Upper lobe of left lung (tissue), 6 donors: Measurements from ENCODE around the gene CDH18. TPM values are rescaled to one million over a fixed set of nuclear protein-coding genes. Genes with fewer than 3 reads are reported as not detected.

Experiments
- ATAC-seq, 2 donors: fragments of 200-7000 bp; cut with Tn5 transposase; one replicate each; pipeline ENCODE4 v1.9.1; 2022; ENCODE audit warnings: mild to moderate bottlenecking in 2 of 2, moderate library complexity in 2 of 2; ENCODE audit not compliant: low FRiP score in 2 of 2
- DNase-seq, 2 donors: peaks; one replicate each; pipeline ENCODE4 v3.0.0-alpha.2; 2019 to 2020
- H3K27ac ChIP-seq, 4 donors: fragments of 200-600 bp; sonication (generic); one replicate each; pipeline ENCODE4 v1.5.1; 2016 to 2019
- H3K27me3 ChIP-seq, 4 donors: fragments of 200-600 bp; sonication (generic); one replicate each; pipeline ENCODE4 v1.5.1; 2017 to 2019
- H3K36me3 ChIP-seq, 4 donors: fragments of 200-600 bp; sonication (generic); one replicate each; pipeline ENCODE4 v1.5.1; 2016 to 2019
- H3K4me1 ChIP-seq, 4 donors: fragments of 200-600 bp; sonication (generic); one replicate each; pipeline ENCODE4 v1.5.1; 2018 to 2019
- H3K4me3 ChIP-seq, 4 donors: fragments of 200-600 bp; sonication (generic); one replicate each; pipeline ENCODE4 v1.5.1; 2017 to 2019; ENCODE audit warnings: mild to moderate bottlenecking in 2 of 4, moderate library complexity in 1 of 4
- H3K9me3 ChIP-seq, 4 donors: fragments of 200-600 bp; sonication (generic); one replicate each; pipeline ENCODE4 v1.5.1; 2018 to 2019
- CTCF ChIP-seq, 6 experiments: fragments of 450-650 bp in 4 of 6; fragments of 200-600 bp in 2 of 6; sonication (generic) in 2 of 6; IDR thresholded peaks; one replicate each; pipeline ENCODE4 v1.5.1; 2016 to 2019; ENCODE audit warnings: antibody characterized with exemption in 6 of 6
- EP300 ChIP-seq, 4 donors: sonication (generic); formaldehyde crosslinking; IDR thresholded peaks; one replicate each; pipeline ENCODE4 v1.5.1; 2017; ENCODE audit warnings: antibody characterized with exemption in 4 of 4, control low read depth in 2 of 4
- POLR2A ChIP-seq, 4 donors: fragments of 450-650 bp; IDR thresholded peaks; one replicate each; pipeline ENCODE4 v1.5.1; 2016 to 2017; ENCODE audit warnings: antibody characterized with exemption in 4 of 4, mild to moderate bottlenecking in 2 of 4
- POLR2AphosphoS5 ChIP-seq, 2 donors: sonication (generic); formaldehyde crosslinking; IDR thresholded peaks; one replicate each; pipeline ENCODE4 v1.5.1; 2017; ENCODE audit warnings: antibody characterized with exemption in 2 of 2
- WGBS, 2 donors: methylation state at CpG; one replicate each; pipeline ENCODE4 v1.1.5; 2017 to 2018; 5-methylcytosine and 5-hydroxymethylcytosine counted together
- total RNA-seq, 6 donors: library from RNA; depleted of rRNA in 4 of 6; stranded (reverse); fragments of >200 nt in 4 of 6; gene quantifications; one replicate each; pipeline versions ENCODE4 v1.1.0 to v1.2.1, GENCODE V29; 2016 to 2021
- donor health status: DM: no; HTN: no; CAD: no; lungs with moderate emphysema.
- donor health status: DM: no; HTN: yes; CAD: no; lungs with severe emphysema.

The CDH18 gene
- total RNA-seq, 6 donors from 2014 or later: not detected

- DNase-seq (no peak), ATAC-seq (no peak)
- Histone ChIP-seq H3K4me3 (no peak overlapping the region), H3K4me1 (no peaks in the 10 kb centered on the region), H3K27ac (no peak overlapping the region), H3K36me3 (no peaks in the 10 kb centered on the region), H3K27me3 (no peaks in the 10 kb centered on the region), H3K9me3 (no peaks in the 10 kb centered on the region)
- 59 to 68% methylated on average over 1 of the region's 1 CpG for WGBS, 2 donors
- TF ChIP-seq POLR2AphosphoS5 (IDR thresholded peaks at IDR 0.05) (no peak), EP300 (IDR thresholded peaks at IDR 0.05) (no peak), CTCF (IDR thresholded peaks at IDR 0.05) (no peak), POLR2A (IDR thresholded peaks at IDR 0.05) (no peak)
These were observed 372.3 kb downstream of the CDH18 start for GRCh38 chr5:19615661-19616060.

- ATAC-seq (no peak), DNase-seq (no peak)
- no peaks in the 10 kb centered on the region for H3K36me3 ChIP-seq
- no peaks in the 10 kb centered on the region for H3K27me3 ChIP-seq
- WGBS, 2 donors: 65 to 68% methylated on average over 4 of the region's 4 CpGs
- no peak overlapping the region for H3K4me3 ChIP-seq
- no peak overlapping the region for H3K27ac ChIP-seq
- TF ChIP-seq EP300 (IDR thresholded peaks at IDR 0.05) (no peak), POLR2A (IDR thresholded peaks at IDR 0.05) (no peak), CTCF (IDR thresholded peaks at IDR 0.05) (no peak), POLR2AphosphoS5 (IDR thresholded peaks at IDR 0.05) (no peak)
- H3K9me3 ChIP-seq: no peaks in the 10 kb centered on the region
- no peaks in the 10 kb centered on the region for H3K4me1 ChIP-seq
These were observed 372.9 kb downstream of the CDH18 start for GRCh38 chr5:19615071-19615470.

- Histone ChIP-seq H3K27ac (no peak overlapping the region), H3K4me1 (no peaks in the 10 kb centered on the region), H3K27me3 (no peaks in the 10 kb centered on the region), H3K36me3 (no peaks in the 10 kb centered on the region), H3K9me3 (no peaks in the 10 kb centered on the region), H3K4me3 (no peak overlapping the region)
- TF ChIP-seq EP300 (IDR thresholded peaks at IDR 0.05) (no peak), CTCF (IDR thresholded peaks at IDR 0.05) (no peak), POLR2AphosphoS5 (IDR thresholded peaks at IDR 0.05) (no peak), POLR2A (IDR thresholded peaks at IDR 0.05) (no peak)
- 19 to 30% methylated on average over 1 of the region's 1 CpG for WGBS, 2 donors
- no peak for DNase-seq
- ATAC-seq: no peak
These were observed 379.5 kb downstream of the CDH18 start for GRCh38 chr5:19608444-19609002.

- WGBS, 2 donors: 59 to 65% methylated on average over 3 of the region's 3 CpGs
- ATAC-seq (no peak), DNase-seq (peak in 1 of 2 donors; percentile 23)
- TF ChIP-seq POLR2A (IDR thresholded peaks at IDR 0.05) (no peak), EP300 (IDR thresholded peaks at IDR 0.05) (peak in 1 of 4 donors; percentile 25), POLR2AphosphoS5 (IDR thresholded peaks at IDR 0.05) (no peak)
- Histone ChIP-seq H3K27me3 (no peaks in the 10 kb centered on the region), H3K4me1 (no peaks in the 10 kb centered on the region), H3K36me3 (no peaks in the 10 kb centered on the region), H3K4me3 (no peak overlapping the region), H3K9me3 (peaks cover 0 to 5% (median 2%) of the 10 kb centered on the region in 4 donors), H3K27ac (no peak overlapping the region)
These were observed 382.1 kb downstream of the CDH18 start for GRCh38 chr5:19605846-19606407.

- WGBS, 2 donors: 32 to 48% methylated on average over 2 of the region's 2 CpGs
- H3K27ac ChIP-seq: no peak overlapping the region
- H3K4me1 ChIP-seq: no peaks in the 10 kb centered on the region
- no peak overlapping the region for H3K4me3 ChIP-seq
- no peaks in the 10 kb centered on the region for H3K27me3 ChIP-seq
- no peaks in the 10 kb centered on the region for H3K9me3 ChIP-seq
- TF ChIP-seq POLR2A (IDR thresholded peaks at IDR 0.05) (no peak), POLR2AphosphoS5 (IDR thresholded peaks at IDR 0.05) (no peak), EP300 (IDR thresholded peaks at IDR 0.05) (no peak), CTCF (IDR thresholded peaks at IDR 0.05) (no peak)
- H3K36me3 ChIP-seq: no peaks in the 10 kb centered on the region
- DNase-seq (no peak), ATAC-seq (no peak)
These were observed 403.9 kb downstream of the CDH18 start for GRCh38 chr5:19584131-19584530.
